Loucy (cell line): ENCODE results near the gene KPRP.

ENCODE experiments used
- EZH2phosphoT487 ChIP-seq: fragments of 200-600 bp; IDR thresholded peaks from 2 replicates; pipeline ENCODE4 v1.6.1; 2018; ENCODE audit warnings: antibody characterized with exemption, mild to moderate bottlenecking, moderate library complexity, borderline replicate concordance
- TF ChIP-seq, protein P1 (sequence below): fragments of 200-600 bp; sonication (generic); conservative IDR thresholded peaks from 2 replicates; pipeline ENCODE4 v1.5.1; 2014; ENCODE audit warnings: mild to moderate bottlenecking, antibody characterized with exemption, low read length

DNA sequence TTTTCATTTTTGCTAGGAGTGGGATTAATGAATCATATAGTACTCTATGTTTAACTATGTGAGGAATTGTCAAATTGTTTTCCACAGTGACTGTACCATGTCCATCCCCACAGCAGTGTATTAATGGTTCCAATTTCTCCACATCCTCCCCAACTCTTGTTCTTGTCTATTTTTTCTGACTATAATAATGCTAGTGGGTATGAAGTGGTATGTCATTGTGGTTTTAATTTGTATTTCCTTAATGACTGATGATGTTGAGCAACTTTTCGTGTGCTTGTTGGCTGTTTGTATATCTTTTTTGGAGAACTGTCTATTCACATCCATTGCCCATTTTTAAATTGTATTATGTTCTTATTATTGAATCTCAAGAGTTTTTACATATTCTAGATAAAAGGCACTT, 10.0 kb upstream of the KPRP start:
- TF ChIP-seq, protein P1, sequence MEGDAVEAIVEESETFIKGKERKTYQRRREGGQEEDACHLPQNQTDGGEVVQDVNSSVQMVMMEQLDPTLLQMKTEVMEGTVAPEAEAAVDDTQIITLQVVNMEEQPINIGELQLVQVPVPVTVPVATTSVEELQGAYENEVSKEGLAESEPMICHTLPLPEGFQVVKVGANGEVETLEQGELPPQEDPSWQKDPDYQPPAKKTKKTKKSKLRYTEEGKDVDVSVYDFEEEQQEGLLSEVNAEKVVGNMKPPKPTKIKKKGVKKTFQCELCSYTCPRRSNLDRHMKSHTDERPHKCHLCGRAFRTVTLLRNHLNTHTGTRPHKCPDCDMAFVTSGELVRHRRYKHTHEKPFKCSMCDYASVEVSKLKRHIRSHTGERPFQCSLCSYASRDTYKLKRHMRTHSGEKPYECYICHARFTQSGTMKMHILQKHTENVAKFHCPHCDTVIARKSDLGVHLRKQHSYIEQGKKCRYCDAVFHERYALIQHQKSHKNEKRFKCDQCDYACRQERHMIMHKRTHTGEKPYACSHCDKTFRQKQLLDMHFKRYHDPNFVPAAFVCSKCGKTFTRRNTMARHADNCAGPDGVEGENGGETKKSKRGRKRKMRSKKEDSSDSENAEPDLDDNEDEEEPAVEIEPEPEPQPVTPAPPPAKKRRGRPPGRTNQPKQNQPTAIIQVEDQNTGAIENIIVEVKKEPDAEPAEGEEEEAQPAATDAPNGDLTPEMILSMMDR, result no peak
- TF ChIP-seq EZH2phosphoT487, result no peak
